Esophagus squamous epithelium (tissue), 5 donors: ENCODE data around the gene ADPRHL1. TPM values are rescaled to one million over a fixed set of nuclear protein-coding genes. Genes with fewer than 3 reads are reported as not detected.

Source experiments
- DNase-seq: peaks from one replicate; lab custom pipeline; 2025; lab: John Stamatoyannopoulos, UW
- H3K27ac ChIP-seq, 4 donors: fragments of 200-600 bp; sonication (generic); one replicate each; pipeline ENCODE4 v1.5.1; 2016 to 2019; ENCODE audit warnings: mild to moderate bottlenecking in 1 of 4
- H3K27me3 ChIP-seq, 4 donors: fragments of 200-600 bp; sonication (generic); 1 replicate in 3 of 4; 2 replicates in 1 of 4; pipeline versions ENCODE4 v1.5.1 to v1.6.0; 2017 to 2021; ENCODE audit warnings: antibody characterized with exemption in 1 of 4
- H3K36me3 ChIP-seq, 3 donors: fragments of 200-600 bp; sonication (generic); one replicate each; pipeline ENCODE4 v1.5.1; 2016 to 2019
- H3K4me1 ChIP-seq, 3 donors: fragments of 200-600 bp; sonication (generic); one replicate each; pipeline ENCODE4 v1.5.1; 2017 to 2019
- H3K4me3 ChIP-seq, 4 donors: fragments of 200-600 bp; sonication (generic); 1 replicate in 3 of 4; 2 replicates in 1 of 4; pipeline ENCODE4 v1.5.1; 2016 to 2019; ENCODE audit warnings: mild to moderate bottlenecking in 2 of 4, moderate library complexity in 1 of 4
- H3K9me3 ChIP-seq, 3 donors: fragments of 200-600 bp; sonication (generic); one replicate each; pipeline ENCODE4 v1.5.1; 2016 to 2019
- POLR2A ChIP-seq, 4 donors: fragments of 450-650 bp; IDR thresholded peaks; one replicate each; pipeline ENCODE4 v1.6.1; 2017; ENCODE audit warnings: antibody characterized with exemption in 4 of 4, mild to moderate bottlenecking in 4 of 4, moderate library complexity in 3 of 4
- WGBS, 2 donors: methylation state at CpG; one replicate each; pipeline ENCODE4 v1.1.5; 2018; 5-methylcytosine and 5-hydroxymethylcytosine counted together
- intact Hi-C: fragments of 100-400 bp; cut with DNase I; formaldehyde crosslinking; loops from one replicate; pipeline ENCODE4 v1.15.0; 2022
- total RNA-seq, 4 donors: library from RNA; depleted of rRNA; stranded (reverse); fragments of >200 nt; gene quantifications; one replicate each; pipeline ENCODE4 v1.1.0, GENCODE V29; 2016
- TF ChIP-seq, protein P1 (sequence below), 6 experiments: fragments of 450-650 bp in 4 of 6; fragments of 200-600 bp in 2 of 6; sonication (generic) in 2 of 6; IDR thresholded peaks; one replicate each; pipeline ENCODE4 v1.5.1; 2016 to 2019; ENCODE audit warnings: antibody characterized with exemption in 6 of 6, mild to moderate bottlenecking in 4 of 6, moderate library complexity in 4 of 6
- donor health status: DM: yes; HTN: yes; CAD: no.

ADPRHL1 gene
- total RNA-seq, 4 donors from 2014 or later: 0.31 to 3.5 (median 2.2) TPM

DNA sequence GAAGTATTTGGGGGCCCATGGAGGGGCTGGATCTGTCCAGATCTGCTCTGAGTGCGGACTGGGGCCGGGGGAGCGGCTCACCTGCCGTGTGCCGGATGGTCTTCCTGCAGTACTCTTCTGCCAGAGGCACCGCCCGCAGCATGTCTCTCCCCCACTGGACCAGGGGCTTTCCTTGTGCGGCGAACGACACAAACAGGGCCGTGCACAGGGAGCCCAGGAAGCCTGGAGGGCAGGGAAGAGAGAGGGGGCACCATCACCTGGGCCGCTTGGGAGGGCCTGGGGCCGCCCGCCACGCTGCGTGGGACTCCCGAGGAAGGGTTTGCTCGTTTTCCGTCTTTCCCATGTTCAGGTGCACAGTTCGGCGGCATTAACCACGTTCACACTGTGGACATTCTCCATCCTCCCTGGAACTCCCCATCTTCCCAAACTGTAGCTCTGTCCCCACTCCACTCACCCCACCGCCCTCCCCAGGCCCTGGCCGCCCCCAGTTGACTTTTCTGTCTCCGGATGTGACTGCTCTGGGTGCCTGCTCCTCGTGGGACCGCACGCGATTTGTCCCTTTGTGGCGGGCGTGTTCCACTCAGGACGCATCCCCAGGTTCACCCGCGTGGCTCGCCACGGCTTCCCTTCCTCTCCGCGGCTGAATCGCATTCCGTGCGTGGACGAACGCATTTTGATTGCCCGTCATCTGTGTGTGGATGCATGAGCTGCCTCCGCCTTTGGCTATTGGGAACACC, 24.2 kb downstream of the ADPRHL1 start:
- no peaks in the 10 kb centered on the region for H3K36me3 ChIP-seq
- DNase-seq: no peak
- TF ChIP-seq, protein P1, sequence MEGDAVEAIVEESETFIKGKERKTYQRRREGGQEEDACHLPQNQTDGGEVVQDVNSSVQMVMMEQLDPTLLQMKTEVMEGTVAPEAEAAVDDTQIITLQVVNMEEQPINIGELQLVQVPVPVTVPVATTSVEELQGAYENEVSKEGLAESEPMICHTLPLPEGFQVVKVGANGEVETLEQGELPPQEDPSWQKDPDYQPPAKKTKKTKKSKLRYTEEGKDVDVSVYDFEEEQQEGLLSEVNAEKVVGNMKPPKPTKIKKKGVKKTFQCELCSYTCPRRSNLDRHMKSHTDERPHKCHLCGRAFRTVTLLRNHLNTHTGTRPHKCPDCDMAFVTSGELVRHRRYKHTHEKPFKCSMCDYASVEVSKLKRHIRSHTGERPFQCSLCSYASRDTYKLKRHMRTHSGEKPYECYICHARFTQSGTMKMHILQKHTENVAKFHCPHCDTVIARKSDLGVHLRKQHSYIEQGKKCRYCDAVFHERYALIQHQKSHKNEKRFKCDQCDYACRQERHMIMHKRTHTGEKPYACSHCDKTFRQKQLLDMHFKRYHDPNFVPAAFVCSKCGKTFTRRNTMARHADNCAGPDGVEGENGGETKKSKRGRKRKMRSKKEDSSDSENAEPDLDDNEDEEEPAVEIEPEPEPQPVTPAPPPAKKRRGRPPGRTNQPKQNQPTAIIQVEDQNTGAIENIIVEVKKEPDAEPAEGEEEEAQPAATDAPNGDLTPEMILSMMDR (IDR thresholded peaks at IDR 0.05): no peak
- no peak for TF ChIP-seq POLR2A (IDR thresholded peaks at IDR 0.05)
- H3K27me3 ChIP-seq: no peaks in the 10 kb centered on the region
- WGBS, 2 donors: 96 to 100% methylated on average over 1 to 13 of the region's 45 CpGs
- no peak overlapping the region for H3K4me3 ChIP-seq
- H3K9me3 ChIP-seq: no peaks in the 10 kb centered on the region
- intact Hi-C loops: no loop called here
- H3K4me1 ChIP-seq: no peaks in the 10 kb centered on the region
- no peak overlapping the region for H3K27ac ChIP-seq

DNA sequence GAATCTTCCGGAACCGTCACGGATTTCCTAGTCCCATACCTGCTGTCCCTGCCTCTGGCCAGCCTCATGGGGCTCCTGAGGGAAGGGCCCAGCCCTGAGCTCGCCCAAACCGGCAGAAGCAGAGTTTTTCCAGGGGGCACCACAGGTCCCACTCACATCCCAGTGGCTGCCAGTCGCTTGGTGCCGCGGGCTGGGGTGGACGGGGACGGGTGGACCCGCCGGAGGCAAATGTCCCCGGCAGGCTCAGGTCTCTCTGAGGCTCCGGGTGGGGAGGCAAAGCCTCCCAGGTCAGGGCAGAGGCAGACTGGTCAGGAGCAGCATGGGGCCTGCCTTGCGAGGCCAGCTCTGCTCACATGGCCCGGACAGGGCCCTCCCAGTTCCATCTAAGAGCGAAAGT, 24.8 kb downstream of the ADPRHL1 start:
- no peaks in the 10 kb centered on the region for H3K4me1 ChIP-seq
- H3K27ac ChIP-seq: no peak overlapping the region
- DNase-seq: no peak
- no peaks in the 10 kb centered on the region for H3K27me3 ChIP-seq
- H3K9me3 ChIP-seq: no peaks in the 10 kb centered on the region
- WGBS, 2 donors: 85% methylated on average over 11 of the region's 17 CpGs; no CpG with 5 or more reads in 1 of the 2 donors
- intact Hi-C loops: no loop called here
- no peak overlapping the region for H3K4me3 ChIP-seq
- no peaks in the 10 kb centered on the region for H3K36me3 ChIP-seq
- TF ChIP-seq, protein P1 (IDR thresholded peaks at IDR 0.05): no peak
- no peak for TF ChIP-seq POLR2A (IDR thresholded peaks at IDR 0.05)

DNA sequence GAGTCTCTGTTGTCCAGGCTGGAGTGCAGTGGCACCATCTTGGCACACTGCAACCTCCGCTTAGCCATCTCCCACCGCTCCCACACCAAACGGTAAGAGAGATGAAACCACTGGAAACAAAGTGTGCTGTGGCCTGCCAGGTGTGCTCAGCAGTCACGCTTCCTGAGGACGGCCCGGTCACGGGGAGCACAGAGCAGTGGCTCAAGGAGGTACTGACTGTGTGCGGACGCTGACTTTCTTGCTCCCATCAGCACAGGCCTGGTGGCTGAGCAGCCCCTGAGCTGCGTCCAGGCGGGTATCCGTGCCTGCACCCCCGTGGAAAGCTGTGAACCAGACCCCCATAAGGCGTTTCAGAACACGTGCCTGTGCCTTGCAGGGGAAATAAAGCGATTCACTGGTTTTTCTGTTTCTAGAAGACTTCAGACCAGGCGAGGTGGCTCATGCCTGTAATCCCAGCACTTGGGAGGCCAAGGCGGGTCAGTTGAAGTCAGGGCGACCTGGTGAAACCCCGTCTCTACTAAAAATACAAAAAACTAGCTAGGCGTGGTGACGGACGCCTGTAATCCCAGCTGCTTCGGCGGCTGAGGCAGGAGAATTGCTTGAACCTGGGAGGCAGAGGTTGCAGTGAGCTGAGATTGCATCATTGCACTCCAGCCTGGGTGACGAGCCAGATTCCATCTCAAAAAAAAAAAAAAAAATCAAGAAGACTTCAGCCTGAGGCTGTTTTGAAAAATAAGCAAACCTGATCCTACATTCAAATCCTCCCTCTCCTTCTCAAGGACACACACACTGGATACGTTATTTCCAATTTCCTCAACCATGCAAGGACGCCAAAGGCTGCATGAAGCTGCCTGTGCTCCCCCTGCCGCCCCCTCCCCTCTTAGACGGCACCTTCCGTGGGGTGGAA, 25.5 kb downstream of the ADPRHL1 start:
- H3K36me3 ChIP-seq: no peaks in the 10 kb centered on the region
- no peak for DNase-seq
- intact Hi-C loops: no loop called here
- H3K27ac ChIP-seq: no peak overlapping the region
- no peaks in the 10 kb centered on the region for H3K27me3 ChIP-seq
- no peak overlapping the region for H3K4me3 ChIP-seq
- peaks cover 0 to 2% (median 0%) of the 10 kb centered on the region in 3 donors for H3K4me1 ChIP-seq
- no peaks in the 10 kb centered on the region for H3K9me3 ChIP-seq
- WGBS, 2 donors: 58 to 63% methylated on average over 12 to 15 of the region's 31 CpGs
- TF ChIP-seq POLR2A (IDR thresholded peaks at IDR 0.05): no peak
- TF ChIP-seq, protein P1 (IDR thresholded peaks at IDR 0.05): no peak

DNA sequence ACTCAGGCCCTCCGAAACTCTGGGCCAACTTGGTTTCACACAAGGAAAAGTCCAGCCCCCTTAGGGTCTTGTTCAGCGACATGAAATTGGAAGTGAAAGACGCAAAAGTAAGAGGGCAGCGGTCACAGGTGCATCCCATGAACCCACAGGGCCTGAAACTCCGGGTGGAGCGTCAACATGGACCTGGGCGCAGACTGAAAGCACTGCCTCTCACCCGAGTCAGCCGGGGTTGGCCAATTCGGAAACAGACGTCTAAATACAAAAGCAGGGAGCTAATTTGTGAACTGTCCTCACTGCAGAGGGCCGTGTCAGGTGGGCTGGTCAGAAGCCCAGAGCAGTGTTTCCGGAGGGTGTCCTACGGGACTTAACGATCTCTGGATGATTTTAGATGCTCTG, 26.7 kb downstream of the ADPRHL1 start:
- H3K4me1 ChIP-seq: peaks cover 0 to 11% (median under 1%) of the 10 kb centered on the region in 3 donors
- intact Hi-C loops: no loop called here
- DNase-seq: no peak
- no peak overlapping the region for H3K27ac ChIP-seq
- no peaks in the 10 kb centered on the region for H3K36me3 ChIP-seq
- no peaks in the 10 kb centered on the region for H3K27me3 ChIP-seq
- 83 to 94% methylated on average over 5 to 14 of the region's 15 CpGs for WGBS, 2 donors
- no peaks in the 10 kb centered on the region for H3K9me3 ChIP-seq
- no peak overlapping the region for H3K4me3 ChIP-seq
- TF ChIP-seq, protein P1 (IDR thresholded peaks at IDR 0.05): no peak
- no peak for TF ChIP-seq POLR2A (IDR thresholded peaks at IDR 0.05)
